Endothelial cell of umbilical vein (primary cell): ENCODE measurements around the gene CEP162. TPM values are rescaled to one million over a fixed set of nuclear protein-coding genes. Genes with fewer than 3 reads are reported as not detected.

Experiments
- BruUV-seq: library from RNA; stranded (reverse); fragments of 400-500 nt; replicated peaks from 2 replicates; lab custom pipeline; 2021; lab: Mats Ljungman, UMichigan
- CTCF ChIA-PET: fragments of 300-600, 350-600 bp; sonication (Branson Sonifier 250); formaldehyde crosslinking; loops from one replicate; lab custom pipeline; 2021; ENCODE audit warnings: antibody characterized with exemption, inconsistent platforms; lab: Charles Lee
- POLR2A ChIA-PET: fragments of 300-600, 350-600 bp; sonication (Branson Sonifier 250); formaldehyde crosslinking; loops from one replicate; lab custom pipeline; 2021; ENCODE audit warnings: antibody characterized with exemption, inconsistent platforms; lab: Charles Lee
- DNase-seq: peaks from one replicate; pipeline ENCODE4 v3.0.0-alpha.2; 2011; ENCODE audit warnings: low read depth, low spot score
- FAIRE-seq: peaks from 2 replicates; lab custom pipeline; 2011; peaks lifted over from hg19 to GRCh38; lab: Jason Lieb, UNC
- H2AFZ ChIP-seq: 2 replicates; pipeline ENCODE4 v1.6.0; 2012; ENCODE audit warnings: low read depth, low read length, control low read depth, inconsistent platforms
- H3K27ac ChIP-seq: 2 replicates; pipeline ENCODE4 v1.5.1; 2011; ENCODE audit warnings: low read depth, mild to moderate bottlenecking, control low read depth, low read length, moderate library complexity; ENCODE audit not compliant: insufficient read depth
- H3K27me3 ChIP-seq, 2 experiments: 2 replicates each; pipeline versions ENCODE4 v1.6.0 to v1.6.1; 2011; ENCODE audit warnings: low read length in 2 of 2, mixed read lengths in 1 of 2; ENCODE audit not compliant: control insufficient read depth in 2 of 2, insufficient read depth in 2 of 2
- H3K36me3 ChIP-seq, 2 experiments: 2 replicates in 1 of 2; 3 replicates in 1 of 2; pipeline ENCODE4 v1.5.1; 2011; ENCODE audit warnings: low read length in 2 of 2, mild to moderate bottlenecking in 1 of 2, moderate library complexity in 1 of 2; ENCODE audit not compliant: control insufficient read depth in 2 of 2, insufficient read depth in 2 of 2; ENCODE audit errors: extremely low read depth in 1 of 2
- H3K4me1 ChIP-seq: 3 replicates; pipeline ENCODE4 v1.5.1; 2011; ENCODE audit warnings: mild to moderate bottlenecking, low read length; ENCODE audit not compliant: control insufficient read depth, insufficient read depth; ENCODE audit errors: extremely low read depth
- H3K4me2 ChIP-seq: 2 replicates; pipeline ENCODE4 v1.6.1; 2011; ENCODE audit warnings: low read length, control low read depth, mixed read lengths; ENCODE audit not compliant: insufficient read depth
- H3K4me3 ChIP-seq, 3 experiments: fragments of 200-600 bp in 1 of 3; sonication (generic), shearing (Covaris generic) in 1 of 3; replicated peaks in 1 of 3; 2 replicates each; pipeline ENCODE4 v1.5.1; 2011 to 2016; ENCODE audit warnings: control low read depth in 3 of 3, low read length in 3 of 3, mild to moderate bottlenecking in 2 of 3, inconsistent platforms in 1 of 3, low read depth in 1 of 3, moderate library complexity in 1 of 3; ENCODE audit not compliant: insufficient read depth in 1 of 3
- H3K79me2 ChIP-seq: 2 replicates; pipeline ENCODE4 v1.6.0; 2012; ENCODE audit warnings: low read length, inconsistent platforms; ENCODE audit not compliant: control insufficient read depth, insufficient read depth
- H3K9ac ChIP-seq: replicated peaks from 2 replicates; pipeline ENCODE3; 2011; ENCODE audit warnings: low read length, control low read depth; ENCODE audit not compliant: insufficient read depth; ENCODE audit errors: extremely low read depth
- H3K9me1 ChIP-seq: replicated peaks from 3 replicates; pipeline ENCODE4 v1.6.0; 2011; ENCODE audit warnings: mild to moderate bottlenecking, low read length; ENCODE audit not compliant: control insufficient read depth, insufficient read depth; ENCODE audit errors: extremely low read depth
- H3K9me3 ChIP-seq: replicated peaks from 2 replicates; pipeline ENCODE4 v1.5.1; 2012; ENCODE audit warnings: low read length, inconsistent platforms; ENCODE audit not compliant: control insufficient read depth, insufficient read depth
- H4K20me1 ChIP-seq: replicated peaks from 2 replicates; pipeline ENCODE3; 2011; ENCODE audit warnings: mild to moderate bottlenecking, low read length; ENCODE audit not compliant: control insufficient read depth, insufficient read depth; ENCODE audit errors: extremely low read depth
- EZH2 ChIP-seq: IDR thresholded peaks from 2 replicates; pipeline ENCODE4 v1.6.1; 2012; ENCODE audit warnings: borderline replicate concordance, low read depth, mild to moderate bottlenecking, moderate library complexity, low read length, inconsistent platforms; ENCODE audit not compliant: severe bottlenecking
- FOS ChIP-seq: IDR thresholded peaks from 2 replicates; pipeline ENCODE4 v1.6.1; 2011; ENCODE audit warnings: mild to moderate bottlenecking, low read length, moderate library complexity, borderline replicate concordance; ENCODE audit not compliant: insufficient read depth
- GATA2 ChIP-seq: IDR thresholded peaks from 2 replicates; pipeline ENCODE4 v1.7.0; 2011; ENCODE audit warnings: low read depth, mild to moderate bottlenecking, moderate library complexity, mixed read lengths, low read length; ENCODE audit not compliant: insufficient read length, insufficient read depth
- JUN ChIP-seq: IDR thresholded peaks from 2 replicates; pipeline ENCODE4 v1.6.1; 2011; ENCODE audit warnings: borderline replicate concordance, low read depth; ENCODE audit not compliant: insufficient read length, insufficient read depth
- MYC ChIP-seq: IDR thresholded peaks from one replicate; pipeline ENCODE4 v1.6.1; 2011; ENCODE audit warnings: mild to moderate bottlenecking, low read depth, low read length
- POLR2A ChIP-seq: IDR thresholded peaks from 2 replicates; pipeline ENCODE4 v1.6.1; 2012; ENCODE audit warnings: low read depth, mild to moderate bottlenecking, control low read depth, low read length
- POLR2AphosphoS5 ChIP-seq: IDR thresholded peaks from 2 replicates; pipeline ENCODE4 v1.6.1; 2012; ENCODE audit warnings: low read depth, mild to moderate bottlenecking, control low read depth, low read length, moderate library complexity; ENCODE audit not compliant: insufficient read depth
- dilution Hi-C: fragments of 300-500 bp; cut with MboI; formaldehyde crosslinking; loops from one replicate; pipeline ENCODE4 v1.15.0; 2019; ENCODE audit warnings: low sequenced_read_pairs; ENCODE audit not compliant: extremely low pct_ligation_motif_present
- intact Hi-C: fragments of 100-400 bp; cut with micrococcal nuclease; formaldehyde crosslinking; loops from one replicate; pipeline ENCODE4 v1.10.0; 2022
- polyA plus RNA-seq, 4 experiments: library from polyadenylated mRNA; depleted of rRNA in 3 of 4; stranded (reverse) in 3 of 4; unstranded in 1 of 4; fragments of >200 nt; gene quantifications; 2 replicates each; pipeline versions ENCODE4 v1.2.1 to v1.2.3, GENCODE V29; 2011 to 2012; ENCODE audit warnings: missing spikeins in 1 of 4
- total RNA-seq: library from RNA; stranded (reverse); gene quantifications from 2 replicates; pipeline ENCODE4 v1.2.3, GENCODE V29; 2021
- TF ChIP-seq, protein P1 (sequence below): IDR thresholded peaks from 2 replicates; pipeline ENCODE4 v1.6.1; 2011; ENCODE audit not compliant: insufficient read depth, insufficient read length
- TF ChIP-seq, protein P2 (sequence below), 2 donors: IDR thresholded peaks; 1 replicate in 1 of 2; 2 replicates in 1 of 2; pipeline ENCODE4 v1.5.1; 2011; ENCODE audit warnings: low read length in 2 of 2, mild to moderate bottlenecking in 2 of 2, moderate library complexity in 2 of 2, control low read depth in 1 of 2, inconsistent platforms in 1 of 2, low read depth in 1 of 2; ENCODE audit not compliant: insufficient read depth in 1 of 2; ENCODE audit errors: extremely low read depth in 1 of 2

The CEP162 gene
- total and polyA plus RNA-seq, 2 donors (not counting 3 experiments of a cell fraction or from before 2014, with no cell fraction given) = 0.79 to 10.8 TPM

DNA sequence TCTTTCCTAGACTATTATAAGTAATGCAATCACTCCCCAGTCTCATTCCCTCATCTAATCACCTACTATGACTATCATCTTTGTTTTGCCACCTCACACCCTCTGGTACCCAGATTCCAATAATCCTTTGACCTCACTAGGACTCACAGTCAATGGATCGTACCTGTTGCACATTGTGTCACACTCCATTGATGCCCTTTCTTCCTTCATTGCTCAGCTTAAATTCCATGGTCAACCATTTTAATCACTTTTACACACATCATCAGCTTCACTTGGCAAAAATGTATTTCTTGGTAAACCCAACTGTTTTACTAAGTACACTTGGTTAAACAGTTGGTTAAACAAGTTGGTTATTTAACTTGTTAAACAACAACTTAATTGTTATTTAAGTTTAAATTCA lies 44.0 kb downstream of the CEP162 start:
- Histone ChIP-seq H2AFZ (no peak overlapping the region), H3K79me2 (no peaks in the 10 kb centered on the region), H3K27me3 (no peaks in the 10 kb centered on the region), H3K9ac (no peak overlapping the region), H3K4me3 (no peak overlapping the region), H4K20me1 (no peaks in the 10 kb centered on the region), H3K9me3 (no peaks in the 10 kb centered on the region), H3K36me3 (no peaks in the 10 kb centered on the region), H3K4me2 (no peak overlapping the region), H3K27ac (no peak overlapping the region), H3K4me1 (peaks cover 14% of the 10 kb centered on the region), H3K9me1 (no peaks in the 10 kb centered on the region)
- dilution Hi-C loops (no loop called here), intact Hi-C loops (no loop called here)
- ChIA-PET POLR2A (no interaction called here), CTCF (no interaction called here)
- TF ChIP-seq, protein P1, sequence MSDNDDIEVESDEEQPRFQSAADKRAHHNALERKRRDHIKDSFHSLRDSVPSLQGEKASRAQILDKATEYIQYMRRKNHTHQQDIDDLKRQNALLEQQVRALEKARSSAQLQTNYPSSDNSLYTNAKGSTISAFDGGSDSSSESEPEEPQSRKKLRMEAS = no peak
- TF ChIP-seq, protein P2, sequence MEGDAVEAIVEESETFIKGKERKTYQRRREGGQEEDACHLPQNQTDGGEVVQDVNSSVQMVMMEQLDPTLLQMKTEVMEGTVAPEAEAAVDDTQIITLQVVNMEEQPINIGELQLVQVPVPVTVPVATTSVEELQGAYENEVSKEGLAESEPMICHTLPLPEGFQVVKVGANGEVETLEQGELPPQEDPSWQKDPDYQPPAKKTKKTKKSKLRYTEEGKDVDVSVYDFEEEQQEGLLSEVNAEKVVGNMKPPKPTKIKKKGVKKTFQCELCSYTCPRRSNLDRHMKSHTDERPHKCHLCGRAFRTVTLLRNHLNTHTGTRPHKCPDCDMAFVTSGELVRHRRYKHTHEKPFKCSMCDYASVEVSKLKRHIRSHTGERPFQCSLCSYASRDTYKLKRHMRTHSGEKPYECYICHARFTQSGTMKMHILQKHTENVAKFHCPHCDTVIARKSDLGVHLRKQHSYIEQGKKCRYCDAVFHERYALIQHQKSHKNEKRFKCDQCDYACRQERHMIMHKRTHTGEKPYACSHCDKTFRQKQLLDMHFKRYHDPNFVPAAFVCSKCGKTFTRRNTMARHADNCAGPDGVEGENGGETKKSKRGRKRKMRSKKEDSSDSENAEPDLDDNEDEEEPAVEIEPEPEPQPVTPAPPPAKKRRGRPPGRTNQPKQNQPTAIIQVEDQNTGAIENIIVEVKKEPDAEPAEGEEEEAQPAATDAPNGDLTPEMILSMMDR (IDR thresholded peaks at IDR 0.05; ENCODE audit: extremely low read depth in 1 of 2, insufficient read depth in 1 of 2, low read depth in 1 of 2, low read length in 2 of 2) = no peak
- TF ChIP-seq JUN (no peak), EZH2 (no peak), GATA2 (no peak), MYC (no peak), POLR2AphosphoS5 (no peak), POLR2A (no peak), FOS (no peak)
- no peak for DNase-seq
- no peak for FAIRE-seq
- no TSS peak for BruUV-seq
